NCI-H146 treated with DMSO at 0.1 percent for 48 hours (cell line): Measurements from ENCODE around the gene EXOC3.
"Not testable (repeated sequence)": the region's sequence is repeated elsewhere in the genome, so short reads cannot be mapped to it uniquely, and the experiment has no call there.

Experiments
- DNase-seq: peaks from one replicate; lab custom pipeline; 2025; ENCODE audit not compliant: unreplicated experiment; lab: John Stamatoyannopoulos, UW

EXOC3 gene

GRCh38 chr5:472076-472655 lies 29.2 kb downstream of the EXOC3 start:
- DNase-seq = no peak

- peak; percentile 74 for DNase-seq
Measured at GRCh38 chr5:472656-473550, 29.9 kb downstream of the EXOC3 start.

GRCh38 chr5:473551-474192 lies 30.7 kb downstream of the EXOC3 start:
- DNase-seq = peak; percentile 32

GRCh38 chr5:474232-474839 lies 31.4 kb downstream of the EXOC3 start:
- DNase-seq = not testable (repeated sequence)

- no peak for DNase-seq
Measured at GRCh38 chr5:474840-475661, 32.1 kb downstream of the EXOC3 start.

- no peak for DNase-seq
Measured at GRCh38 chr5:475704-476101, 32.7 kb downstream of the EXOC3 start.

GRCh38 chr5:476102-476813 lies 33.3 kb downstream of the EXOC3 start:
- DNase-seq = no peak

- DNase-seq = no peak
Measured at GRCh38 chr5:476814-477175, 33.8 kb downstream of the EXOC3 start.

GRCh38 chr5:477247-477646 lies 34.3 kb downstream of the EXOC3 start:
- DNase-seq = no peak

GRCh38 chr5:477871-478270 lies 34.9 kb downstream of the EXOC3 start:
- no peak for DNase-seq

GRCh38 chr5:478369-478981 lies 35.5 kb downstream of the EXOC3 start:
- DNase-seq = no peak

- DNase-seq = peak; percentile 22
Measured at GRCh38 chr5:478982-479535, 36.1 kb downstream of the EXOC3 start.

GRCh38 chr5:479566-480319 lies 36.8 kb downstream of the EXOC3 start:
- DNase-seq = no peak

- no peak for DNase-seq
Measured at GRCh38 chr5:481347-481746, 38.4 kb downstream of the EXOC3 start.

GRCh38 chr5:482021-482420 lies 39.0 kb downstream of the EXOC3 start:
- no peak for DNase-seq

GRCh38 chr5:482506-482905 lies 39.5 kb downstream of the EXOC3 start:
- no peak for DNase-seq

GRCh38 chr5:483011-483410 lies 40.0 kb downstream of the EXOC3 start:
- no peak for DNase-seq

- DNase-seq = no peak
Measured at GRCh38 chr5:483434-484140, 40.6 kb downstream of the EXOC3 start.
